NCI-H2107 treated with DMSO at 0.1 percent for 48 hours (cell line): Measurements from ENCODE around the gene IQSEC1.
A peak's percentile ranks its signal among the peaks of the same experiment; 100 is the strongest.

ENCODE experiments used
- DNase-seq: peaks from one replicate; lab custom pipeline; 2025; ENCODE audit not compliant: unreplicated experiment; lab: John Stamatoyannopoulos, UW

IQSEC1 gene

DNA sequence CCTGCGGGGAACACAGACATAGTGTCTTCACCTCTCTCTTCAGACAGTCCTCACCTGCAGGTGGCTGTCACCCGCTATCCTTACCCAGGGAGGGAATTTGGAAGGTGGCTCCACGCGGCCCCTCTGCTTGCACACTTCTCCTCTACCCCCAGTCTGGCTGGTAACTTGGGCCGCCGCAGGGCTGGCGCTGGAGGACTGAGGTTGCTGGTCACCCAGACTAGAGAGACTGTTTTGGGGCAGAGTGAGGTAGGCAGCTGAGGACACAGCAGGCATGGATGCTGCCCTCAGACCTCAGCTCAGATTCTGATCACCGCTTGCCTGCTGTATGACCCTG, 12.6 kb upstream of the IQSEC1 start:
- DNase-seq, result no peak

DNA sequence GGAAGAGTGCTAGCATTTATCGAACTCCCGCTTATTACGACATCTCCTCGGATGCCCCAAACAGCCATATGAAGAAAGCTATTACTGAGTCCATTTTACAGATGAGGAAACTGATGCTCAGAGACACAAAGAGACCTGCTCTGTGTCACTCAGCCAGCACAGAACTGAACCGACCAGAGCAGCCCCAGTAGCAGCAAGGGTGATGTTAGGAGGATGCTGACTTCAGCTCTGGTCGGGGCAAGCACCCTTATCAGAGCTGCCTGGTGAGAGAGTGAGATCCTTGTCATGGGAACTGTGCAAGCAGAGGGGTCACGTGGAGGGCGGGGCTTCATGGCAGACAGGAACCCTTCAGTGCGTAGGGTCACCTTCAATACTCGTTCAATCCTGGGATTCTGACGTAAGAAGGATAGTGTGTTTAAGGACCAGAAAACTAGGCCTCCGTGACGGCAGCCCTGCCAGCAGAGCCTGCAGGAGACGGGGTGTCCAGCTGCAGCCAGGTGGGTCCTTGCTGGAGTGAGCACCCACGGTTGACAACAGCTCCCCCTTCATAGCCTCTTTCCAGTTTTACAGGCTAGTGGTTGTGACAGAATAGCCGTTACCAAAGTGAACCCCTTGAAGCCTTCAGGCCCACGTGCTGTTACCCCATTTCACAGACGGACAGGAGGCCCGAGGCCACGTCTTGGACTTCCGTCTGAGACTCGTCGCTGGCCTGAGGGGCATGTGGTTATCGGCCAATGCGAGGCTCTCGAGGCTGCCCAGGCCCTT, 12.0 kb upstream of the IQSEC1 start:
- DNase-seq, result no peak

DNA sequence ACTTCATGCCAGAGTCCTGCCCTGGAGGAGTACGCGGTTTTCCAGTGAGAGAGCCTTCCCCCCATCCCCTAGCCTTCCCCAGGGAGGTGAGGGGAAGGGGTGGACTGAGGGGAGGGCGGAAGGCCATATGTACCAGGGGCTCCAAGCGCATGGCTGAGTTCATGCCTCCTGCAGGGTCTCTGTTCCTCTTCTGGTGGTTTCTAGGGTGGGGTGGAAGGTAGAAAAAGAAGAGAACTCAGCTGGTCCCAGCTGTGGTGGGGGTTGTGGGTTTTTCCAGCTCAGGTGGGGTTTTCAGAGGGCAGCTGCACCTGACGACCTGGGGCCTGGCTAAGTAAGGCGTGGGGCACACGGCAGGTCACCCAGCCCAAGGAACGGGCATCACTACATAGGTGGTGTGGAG, 10.7 kb upstream of the IQSEC1 start:
- DNase-seq, result no peak

GRCh38 chr3:13083254-13083653, 10.0 kb upstream of the IQSEC1 start:
- DNase-seq, result no peak

DNA sequence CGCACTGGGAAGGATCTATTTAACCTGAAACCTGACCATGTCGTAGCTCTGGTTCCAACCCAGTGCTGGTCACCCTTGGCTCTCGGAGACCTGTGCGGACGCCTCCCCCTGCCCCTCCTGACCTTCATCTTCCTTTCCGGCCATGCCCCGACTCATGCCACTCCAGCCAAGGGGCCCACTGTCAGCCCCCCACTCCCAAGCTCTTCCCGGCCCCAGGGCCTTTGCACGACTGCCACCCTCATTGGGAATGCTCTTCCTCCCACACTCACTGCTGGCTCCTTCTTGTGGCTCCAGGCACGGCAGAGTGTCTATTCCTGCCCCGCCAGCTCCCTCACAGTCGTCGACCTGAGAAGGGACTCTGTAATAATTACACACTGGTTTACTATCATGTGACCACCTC, 9.4 kb upstream of the IQSEC1 start:
- no peak for DNase-seq

DNA sequence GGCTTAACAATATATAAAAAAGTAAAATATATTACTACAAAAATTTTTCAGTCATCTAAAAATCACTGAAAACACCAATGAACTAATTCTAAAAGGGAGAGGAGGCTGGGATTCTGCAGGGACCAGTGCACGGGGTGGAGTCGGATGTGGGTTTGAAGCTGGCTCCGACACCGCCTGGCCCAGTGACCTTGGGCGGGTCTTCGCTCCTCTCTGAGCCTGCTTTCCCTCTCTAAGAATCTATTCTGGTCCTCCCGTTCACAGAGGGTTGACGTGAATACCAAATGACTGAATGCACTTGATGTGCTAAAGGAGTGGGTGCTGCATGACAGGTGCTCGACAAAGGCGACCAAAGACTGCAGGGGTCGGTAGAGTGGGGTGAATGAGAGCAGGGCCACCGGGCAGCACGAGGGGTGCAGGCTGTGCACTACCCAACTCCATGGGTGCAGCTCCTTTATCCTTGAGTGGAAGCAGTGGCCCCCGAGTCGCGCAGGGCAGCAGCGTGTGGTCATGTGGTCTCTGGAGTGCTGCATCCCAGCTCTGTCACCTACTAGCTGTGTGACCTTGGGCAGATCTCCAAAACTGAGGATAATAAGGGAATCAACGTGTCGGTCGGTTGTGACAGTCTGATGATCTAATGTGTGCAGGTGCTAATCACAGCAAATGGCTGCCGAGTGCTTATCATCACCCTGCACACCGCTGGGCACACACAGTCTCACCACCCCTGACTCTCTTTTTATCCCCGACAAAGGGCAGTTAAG, 8.6 kb upstream of the IQSEC1 start:
- no peak for DNase-seq

GRCh38 chr3:13080591-13080990, 7.4 kb upstream of the IQSEC1 start:
- DNase-seq, result no peak

DNA sequence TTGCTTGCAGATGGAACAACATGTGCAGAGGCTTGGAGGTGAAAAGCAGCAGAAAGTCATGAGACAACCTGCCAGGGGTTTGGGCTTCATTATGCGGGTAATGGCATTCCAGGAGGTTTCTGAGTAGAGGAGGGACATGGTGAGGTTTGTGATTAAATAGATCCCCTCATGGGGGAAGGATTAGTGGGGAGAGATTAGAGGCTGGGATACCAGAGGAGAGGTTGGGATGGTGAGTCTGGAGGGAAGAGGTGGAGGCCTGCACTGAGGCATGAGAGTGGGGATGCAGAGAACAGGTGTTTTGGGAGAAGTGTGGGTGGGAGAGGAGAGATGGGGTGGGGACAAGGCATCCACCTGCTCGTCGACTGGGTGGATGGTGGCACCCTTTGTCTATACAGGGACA, 6.8 kb upstream of the IQSEC1 start:
- no peak for DNase-seq

GRCh38 chr3:13079510-13079909, 6.3 kb upstream of the IQSEC1 start:
- no peak for DNase-seq

DNA sequence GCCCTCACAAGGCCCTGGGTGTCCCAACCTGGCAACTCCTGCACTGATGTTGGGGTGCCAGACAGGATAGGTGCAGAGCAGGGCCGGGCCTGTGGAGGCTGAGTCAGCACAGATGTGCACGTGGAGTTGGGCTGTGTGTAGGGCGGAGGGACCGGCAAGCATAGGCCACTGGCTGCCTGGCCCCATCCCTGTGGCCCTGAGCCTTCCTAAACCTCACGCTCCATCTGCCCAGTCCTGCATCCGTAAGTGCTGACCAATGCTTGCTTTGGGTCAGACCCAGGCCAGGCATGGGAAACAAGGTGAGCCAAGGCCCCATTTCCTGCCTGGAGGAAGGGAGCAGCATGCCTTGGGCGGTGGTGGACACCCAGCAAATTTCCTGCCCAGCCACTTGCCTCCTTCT, 5.8 kb upstream of the IQSEC1 start:
- DNase-seq, result no peak

- no peak for DNase-seq
These were observed 5.1 kb upstream of the IQSEC1 start for GRCh38 chr3:13078163-13078905.

DNA sequence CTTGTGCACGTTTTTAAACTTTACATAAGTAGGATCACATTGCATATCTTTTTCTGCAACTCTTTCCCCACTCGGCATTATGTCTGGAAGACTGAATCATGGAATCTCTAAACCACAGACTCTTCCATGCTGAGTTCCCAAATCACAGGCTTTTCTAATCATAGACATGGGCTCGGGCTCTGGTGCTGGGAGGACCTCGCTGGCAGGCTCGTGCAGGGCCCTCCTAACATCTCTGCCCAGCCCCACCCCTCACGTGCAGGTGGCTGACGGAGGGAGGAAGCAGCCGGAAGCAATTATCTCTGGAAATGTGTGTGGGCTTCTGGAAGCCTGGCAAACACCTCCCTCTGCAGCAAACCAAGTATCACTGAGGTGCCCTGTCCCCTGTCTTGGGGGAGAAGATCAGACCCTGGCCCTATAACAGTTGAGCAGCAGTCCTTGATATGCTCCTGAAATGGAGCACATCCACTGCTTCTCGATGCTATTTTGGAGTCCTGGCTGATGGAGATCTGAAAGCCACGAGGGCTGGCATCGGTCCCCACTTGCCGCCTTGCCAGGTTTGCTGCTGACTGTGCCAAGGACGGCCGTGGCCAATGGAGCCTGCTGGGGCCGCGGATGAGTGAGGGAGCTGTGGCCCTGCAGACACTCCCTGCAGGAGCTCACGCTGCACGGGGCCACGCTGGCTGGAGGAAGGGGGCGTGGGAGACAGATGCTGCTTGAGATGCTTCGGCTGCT, 4.4 kb upstream of the IQSEC1 start:
- peak; percentile 6 for DNase-seq

GRCh38 chr3:13075986-13076654, 2.9 kb upstream of the IQSEC1 start:
- DNase-seq, result no peak

DNA sequence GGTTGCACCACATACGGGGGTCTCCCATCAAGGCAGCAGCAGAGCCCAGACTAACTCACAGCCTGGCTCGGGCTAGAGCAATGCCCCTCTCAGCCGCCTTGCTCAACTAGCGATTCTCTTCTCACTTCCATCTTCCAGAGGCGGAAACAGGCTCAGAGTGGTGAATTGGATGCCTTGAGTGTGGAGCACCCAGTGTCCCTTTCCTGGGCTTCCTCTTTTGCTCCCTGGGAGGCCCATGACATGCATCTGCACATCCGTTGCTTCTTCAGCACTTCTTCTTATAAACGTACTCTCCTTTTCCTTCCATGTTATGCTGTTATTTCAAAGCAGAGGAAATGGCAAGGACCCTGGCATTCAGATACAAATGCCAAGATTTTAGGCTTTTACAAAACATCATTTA, 2.1 kb upstream of the IQSEC1 start:
- no peak for DNase-seq

DNA sequence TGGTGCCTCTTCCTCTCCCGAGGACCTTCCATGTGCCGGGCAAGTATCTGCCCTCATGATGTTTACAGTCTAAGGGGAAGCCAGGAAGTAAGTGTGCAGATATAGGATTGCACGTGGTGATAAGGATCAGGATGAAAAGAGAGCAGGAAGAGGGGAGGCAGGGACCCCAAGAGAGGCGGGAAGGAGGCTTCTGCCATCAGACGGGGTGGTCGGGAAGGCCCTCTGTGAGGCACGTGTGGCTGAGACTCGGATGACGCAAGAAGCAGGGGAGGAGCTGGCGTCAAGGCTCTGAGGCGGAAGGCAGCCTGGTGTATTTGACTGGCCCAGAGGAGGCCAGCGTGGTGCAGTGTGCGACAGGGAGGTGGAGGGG, 762 bp upstream of the IQSEC1 start:
- no peak for DNase-seq

DNA sequence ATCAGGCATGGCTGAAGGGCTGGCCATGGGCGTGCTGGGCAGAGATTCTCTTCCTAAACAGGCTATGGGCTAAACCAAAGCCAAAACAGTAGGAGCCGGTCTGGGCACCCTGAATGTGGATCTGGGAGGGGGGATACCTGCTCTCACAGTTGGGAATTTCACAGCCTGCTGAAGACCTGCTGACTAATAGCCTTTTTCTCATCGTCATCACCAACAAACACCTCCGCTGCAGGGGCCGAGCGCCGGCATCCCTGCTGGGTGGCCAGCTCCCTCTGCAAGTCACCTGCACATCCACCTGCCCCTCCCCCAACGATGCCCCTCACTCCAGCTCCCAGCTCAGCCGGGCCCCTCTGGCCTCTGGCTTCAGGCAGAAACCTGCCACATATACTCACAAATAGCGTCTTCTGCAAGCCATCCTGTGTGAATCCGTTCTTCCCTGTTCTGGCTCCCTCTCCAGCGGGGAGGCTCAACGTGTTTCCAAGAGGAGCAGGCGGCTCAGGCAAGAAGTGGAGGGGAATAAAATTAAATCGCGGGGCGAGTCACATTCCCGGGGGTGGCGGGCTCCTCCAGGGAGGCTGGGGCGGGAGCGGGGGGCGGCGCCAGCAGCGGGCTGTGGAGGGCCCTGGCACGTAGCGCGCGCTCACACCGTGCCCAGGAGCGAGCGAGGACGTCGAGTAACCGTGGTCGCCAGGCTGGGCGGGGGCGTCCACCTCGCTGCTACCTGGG, 466 bp downstream of the IQSEC1 start:
- no peak for DNase-seq

- DNase-seq, result no peak
These were observed 1.0 kb downstream of the IQSEC1 start for GRCh38 chr3:13072239-13072599.

- no peak for DNase-seq
These were observed 1.5 kb downstream of the IQSEC1 start for GRCh38 chr3:13071695-13072094.

DNA sequence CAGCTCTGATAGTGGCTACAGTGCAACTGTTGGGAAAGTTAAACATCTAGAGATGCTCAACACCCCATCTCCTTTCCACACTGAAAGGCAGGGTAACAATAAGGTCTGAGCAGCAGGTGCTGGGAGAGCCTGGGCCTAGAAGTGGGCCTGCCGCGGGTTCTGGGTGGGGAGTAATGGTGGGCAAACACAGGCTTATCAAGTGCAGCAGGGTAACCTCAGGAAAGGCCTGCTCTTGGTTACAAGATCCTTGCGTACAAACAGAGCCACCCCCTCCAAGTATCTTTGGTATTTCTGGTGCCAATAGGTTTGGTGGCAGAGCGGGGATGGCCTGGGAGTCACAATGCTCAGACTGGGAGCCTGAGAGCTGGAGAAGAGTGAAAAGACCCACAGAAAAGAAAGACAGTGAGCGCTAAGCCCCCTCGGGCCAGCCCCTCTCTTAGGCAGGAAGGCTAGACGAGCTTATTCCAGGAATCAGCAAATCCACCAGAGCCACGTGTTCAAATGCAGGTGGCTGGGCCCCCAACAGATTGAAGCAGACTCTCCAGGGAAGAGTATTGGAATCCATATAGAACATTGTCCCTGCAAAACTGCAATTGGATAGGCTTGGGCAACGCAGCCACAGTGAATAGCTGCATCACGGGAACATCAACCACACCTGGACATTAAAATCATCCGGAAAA, 2.7 kb downstream of the IQSEC1 start:
- DNase-seq, result no peak

DNA sequence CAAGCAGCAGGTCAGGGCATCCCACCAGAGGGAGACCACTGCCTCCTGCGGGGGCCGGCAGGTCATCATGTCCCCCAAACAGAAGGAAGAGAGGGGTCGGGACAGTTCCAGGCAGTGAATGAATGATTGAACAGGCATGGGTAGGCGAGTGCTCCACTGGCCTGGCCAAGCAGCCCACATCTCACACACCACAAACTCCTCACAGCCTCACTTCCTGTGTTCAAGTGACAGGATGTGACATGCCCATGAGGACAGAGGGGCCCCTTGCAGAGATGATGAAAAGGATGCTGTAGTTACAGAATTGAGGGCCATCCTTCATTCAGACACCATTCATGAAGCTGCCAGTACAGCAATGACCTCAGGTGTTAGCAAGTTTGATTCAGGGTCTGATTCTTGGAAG, 3.7 kb downstream of the IQSEC1 start:
- DNase-seq, result no peak
